GM12864 (cell line): ENCODE results near the gene MISP.

Experiments
- DNase-seq: peaks from one replicate; pipeline ENCODE4 v3.0.0-alpha.2; 2011; ENCODE audit warnings: low read depth
- H3K4me3 ChIP-seq: 2 replicates; pipeline ENCODE4 v1.5.1; 2011; ENCODE audit warnings: mild to moderate bottlenecking, low read depth, low read length, control low read depth
- CTCF ChIP-seq: IDR thresholded peaks from 2 replicates; pipeline ENCODE4 v1.5.1; 2011; ENCODE audit warnings: low read depth, mild to moderate bottlenecking, moderate library complexity, low read length, control low read depth, inconsistent platforms; ENCODE audit errors: missing control alignments

MISP gene

DNA sequence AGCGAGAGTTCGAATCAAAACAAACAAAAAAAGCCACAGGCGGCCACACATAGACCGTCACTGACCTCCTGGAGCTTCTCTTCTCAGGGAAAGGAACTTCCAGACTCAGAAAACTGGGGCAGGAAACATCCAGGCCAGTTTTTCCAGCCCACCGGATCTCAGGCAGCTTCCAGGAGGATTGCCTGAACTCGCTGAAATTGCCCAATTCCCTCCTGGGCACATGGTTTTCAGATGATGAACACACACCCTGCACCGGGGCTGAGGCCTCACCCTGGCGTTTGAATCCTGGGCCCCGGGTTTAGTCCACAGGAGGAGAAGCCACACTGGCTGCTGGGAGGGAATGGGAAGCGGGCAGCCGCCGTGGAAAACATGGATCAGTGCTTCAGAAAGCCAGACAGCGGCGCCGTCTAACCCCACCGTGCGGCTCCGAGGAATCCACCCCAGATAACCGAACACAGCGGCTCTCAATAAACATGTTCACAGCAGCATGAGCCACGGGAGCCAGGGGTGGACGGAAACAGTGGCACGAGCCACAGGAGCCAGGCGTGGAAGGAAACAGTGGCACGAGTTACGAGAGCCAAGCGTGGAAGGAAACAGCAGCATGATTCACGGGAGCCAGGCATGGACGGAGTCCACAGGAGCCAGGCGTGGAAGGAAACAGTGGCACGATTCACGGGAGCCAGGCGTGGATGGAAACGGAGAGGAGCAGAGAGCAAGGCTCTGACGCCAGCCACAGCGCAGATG lies 28.2 kb downstream of the MISP start:
- no peak overlapping the region for H3K4me3 ChIP-seq
- no peak for DNase-seq
- no peak for TF ChIP-seq CTCF

- DNase-seq = no peak
- H3K4me3 ChIP-seq = no peak overlapping the region
- TF ChIP-seq CTCF = no peak
These were observed 30.0 kb downstream of the MISP start for GRCh38 chr19:780935-781334.

DNA sequence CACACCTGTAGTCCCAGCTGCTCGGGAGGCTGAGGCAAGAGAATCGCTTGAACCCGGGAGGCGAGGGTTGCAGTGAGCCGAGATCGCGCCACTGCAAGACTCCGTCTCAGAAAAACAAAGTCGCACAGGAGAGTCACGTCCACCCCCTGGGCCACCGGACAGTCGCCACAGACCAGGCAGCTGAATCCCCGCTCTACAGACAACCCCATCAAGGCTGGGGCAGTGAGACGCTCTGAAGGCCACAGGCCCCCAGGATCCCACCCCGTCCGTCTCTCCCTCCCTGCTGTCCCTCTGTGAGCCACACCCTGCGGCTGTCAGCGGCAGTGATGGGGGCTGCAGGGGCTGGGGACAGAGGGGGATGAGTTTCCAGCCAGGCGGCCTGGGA lies 30.9 kb downstream of the MISP start:
- TF ChIP-seq CTCF = no peak
- DNase-seq = no peak
- no peak overlapping the region for H3K4me3 ChIP-seq

DNA sequence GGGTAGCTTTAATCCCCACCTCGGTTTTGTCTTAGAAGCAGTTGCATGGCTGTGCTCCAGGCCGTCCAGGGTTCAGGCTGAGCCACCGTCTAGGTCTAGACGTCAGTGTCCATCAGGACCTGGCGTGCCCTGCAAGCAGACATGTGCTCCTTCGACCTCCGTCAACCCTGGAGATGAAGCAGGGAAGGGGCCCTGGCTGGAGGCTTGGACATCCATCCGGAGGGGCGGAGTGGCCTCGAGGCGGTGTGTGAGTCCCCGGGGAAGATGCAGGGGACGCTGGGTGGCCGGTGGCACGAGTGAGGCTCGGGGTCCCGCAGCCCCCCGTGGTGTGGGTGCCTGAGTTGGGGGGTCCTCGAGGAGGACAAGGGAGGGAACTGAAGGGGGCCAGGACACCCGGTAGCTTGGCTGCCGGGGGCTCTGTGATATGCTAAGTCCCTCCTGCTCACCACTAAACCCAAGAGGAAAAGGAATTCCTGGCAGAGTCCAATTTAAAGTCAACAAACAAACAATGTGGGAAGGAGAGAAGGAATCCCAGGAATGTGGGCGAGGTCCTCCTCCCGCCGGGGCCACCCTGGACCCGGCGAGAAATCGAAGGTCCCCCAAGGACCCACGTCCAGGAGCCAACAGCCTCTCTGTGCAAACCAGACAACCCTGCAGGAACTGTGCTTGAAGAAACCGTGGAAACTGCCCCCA lies 31.4 kb downstream of the MISP start:
- H3K4me3 ChIP-seq = no peak overlapping the region
- no peak for DNase-seq
- no peak for TF ChIP-seq CTCF

GRCh38 chr19:782878-783668 lies 32.2 kb downstream of the MISP start:
- no peak for DNase-seq
- TF ChIP-seq CTCF = no peak
- H3K4me3 ChIP-seq = no peak overlapping the region

- no peak overlapping the region for H3K4me3 ChIP-seq
- no peak for DNase-seq
- no peak for TF ChIP-seq CTCF
These were observed 33.6 kb downstream of the MISP start for GRCh38 chr19:784541-784940.
